Muscle of back (tissue), 11 donors: ENCODE measurements around the gene FLOT2. TPM values are rescaled to one million over a fixed set of nuclear protein-coding genes. Genes with fewer than 3 reads are reported as not detected.
"Not testable (repeated sequence)": the region's sequence is repeated elsewhere in the genome, so short reads cannot be mapped to it uniquely, and the experiment has no call there.

Experiments
- DNase-seq, 3 donors: peaks; one replicate each; pipeline versions ENCODE4 v3.0.0 to v3.0.0-alpha.2; 2013
- polyA plus RNA-seq, 10 donors: library from polyadenylated mRNA; unstranded; fragments of 120-200 nt; gene quantifications; one replicate each; pipeline ENCODE4 v1.2.1, GENCODE V29; 2013; ENCODE audit not compliant: insufficient read length in 10 of 10

Gene FLOT2
- polyA plus RNA-seq, 10 donors, result 55.3 to 75.0 (median 66.1) TPM

- no peak for DNase-seq
These were observed 48.3 kb downstream of the FLOT2 start for GRCh38 chr17:28849281-28849680.

GRCh38 chr17:28848667-28849066 is 48.9 kb downstream of the FLOT2 start:
- not testable (repeated sequence) for DNase-seq

- not testable (repeated sequence) for DNase-seq
These were observed 50.8 kb downstream of the FLOT2 start for GRCh38 chr17:28846699-28847098.

- no peak for DNase-seq
These were observed 51.3 kb downstream of the FLOT2 start for GRCh38 chr17:28846231-28846630.

GRCh38 chr17:28843816-28844148 is 53.8 kb downstream of the FLOT2 start:
- DNase-seq, result no peak

GRCh38 chr17:28842282-28843012 is 55.1 kb downstream of the FLOT2 start, which contains the start of gene FAM222B:
Gene FAM222B (minus strand): TSS chr17:28842790. CDS start chr17:28766667, 76,123 bp downstream.
- DNase-seq, result peak; percentile 80 to 95 (median 89)

DNA sequence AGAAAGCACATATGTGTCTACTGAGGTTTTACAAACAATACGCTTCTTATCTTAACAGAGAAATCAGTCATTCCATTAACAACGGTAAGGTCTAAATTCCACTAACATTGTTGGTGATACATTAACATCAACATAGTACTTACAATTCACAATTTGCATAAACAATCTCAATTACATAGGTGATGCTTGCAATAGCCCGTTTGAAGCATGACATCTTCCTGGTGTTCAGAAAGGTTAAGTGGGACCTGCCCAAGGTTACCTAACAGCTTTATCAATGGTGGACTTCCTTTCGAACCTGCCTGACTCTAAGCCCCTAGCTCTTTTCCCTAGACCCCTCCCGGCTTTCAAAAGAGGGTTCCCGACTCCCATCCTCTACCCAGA is 55.6 kb downstream of the FLOT2 start:
- DNase-seq, result no peak

DNA sequence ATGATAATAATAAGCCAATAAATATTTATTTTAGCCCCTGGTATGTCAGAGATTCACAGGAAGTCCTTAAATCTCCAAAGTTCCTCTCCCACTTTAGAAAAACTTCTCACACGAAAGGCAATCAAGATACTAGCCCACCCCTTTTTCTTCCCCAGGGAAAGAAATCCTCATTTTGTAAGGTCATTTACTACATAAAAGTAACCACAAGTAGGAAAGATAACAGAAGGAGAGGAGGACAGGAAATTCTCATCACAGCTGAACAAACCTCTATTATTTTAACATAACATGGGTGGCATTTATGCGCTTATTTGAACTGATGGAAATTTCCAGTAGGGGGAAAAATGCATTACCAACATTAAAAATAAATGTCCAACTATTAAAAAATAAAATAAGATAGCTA is 58.3 kb downstream of the FLOT2 start:
- no peak for DNase-seq

GRCh38 chr17:28836541-28836940 is 61.0 kb downstream of the FLOT2 start:
- not testable (repeated sequence) for DNase-seq

DNA sequence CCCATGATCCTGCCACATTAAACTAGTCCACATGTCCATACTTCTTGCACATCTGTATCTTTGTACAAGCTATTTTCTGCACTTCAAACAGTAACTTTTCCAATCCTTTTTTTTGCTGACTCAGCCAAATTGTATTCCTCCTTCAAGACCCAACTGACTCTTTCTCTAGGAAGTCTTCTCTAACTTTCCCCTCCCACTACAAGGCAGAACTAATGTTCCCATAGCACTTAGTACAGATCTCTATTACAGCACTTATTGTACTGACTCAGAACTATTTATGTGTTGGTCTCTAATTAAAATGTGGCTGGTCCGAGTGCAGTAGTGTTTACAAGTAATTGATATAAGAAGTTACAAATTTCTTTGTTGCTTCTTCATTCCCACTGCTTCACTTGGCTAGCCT is 63.1 kb downstream of the FLOT2 start:
- no peak for DNase-seq

Other genes with a start within 250 kb of the FLOT2 start
- gene SDF2, start 235.8 kb downstream of the FLOT2 start, polyA plus RNA-seq, result 10 to 100 TPM; 31.3 to 48.9 (median 39.7) TPM
- 10 to 100 TPM; 36.8 to 47.7 (median 41.7) TPM for gene SUPT6H, start 235.5 kb downstream of the FLOT2 start, polyA plus RNA-seq
- gene PROCA1, start 185.8 kb downstream of the FLOT2 start, polyA plus RNA-seq, result 1 to 10 TPM; 1.7 to 5.3 (median 2.6) TPM
- gene RAB34, start 179.9 kb downstream of the FLOT2 start, polyA plus RNA-seq, result 100 to 1,000 TPM in 1 of 10 donors, 10 to 100 TPM in 9; 53.1 to 117 (median 77.2) TPM
- gene RPL23A, start 177.7 kb downstream of the FLOT2 start, polyA plus RNA-seq, result 1,000 to 10,000 TPM; 1,123 to 1,773 (median 1,454) TPM
- gene TLCD1, start 171.5 kb downstream of the FLOT2 start, polyA plus RNA-seq, result 1 to 10 TPM; 2.3 to 6.0 (median 4.1) TPM
- 1 to 10 TPM; 1.3 to 4.2 (median 2.7) TPM for gene NEK8, start 168.9 kb downstream of the FLOT2 start, polyA plus RNA-seq
- gene TRAF4, start 153.7 kb downstream of the FLOT2 start, polyA plus RNA-seq, result 10 to 100 TPM; 40.0 to 73.0 (median 52.8) TPM
- gene FAM222B, start 54.9 kb downstream of the FLOT2 start, polyA plus RNA-seq, result 10 to 100 TPM; 11.2 to 14.1 (median 13.2) TPM
- 10 to 100 TPM; 35.1 to 54.6 (median 43.1) TPM for gene ERAL1, start 42.7 kb downstream of the FLOT2 start, polyA plus RNA-seq
- gene DHRS13, start 5.3 kb upstream of the FLOT2 start, polyA plus RNA-seq, result 1 to 10 TPM; 2.4 to 5.3 (median 3.3) TPM
- 10 to 100 TPM; 22.0 to 37.9 (median 29.9) TPM for gene PHF12, start 53.8 kb upstream of the FLOT2 start, polyA plus RNA-seq
- under 1 TPM; 0.07 to 0.66 (median 0.23) TPM for gene SEZ6, start 108.3 kb upstream of the FLOT2 start, polyA plus RNA-seq
- 1 to 10 TPM in 7 of 10 donors, under 1 TPM in 3; 0.65 to 2.0 (median 1.2) TPM for gene PIPOX, start 145.4 kb upstream of the FLOT2 start, polyA plus RNA-seq